Esophagus muscularis mucosa (tissue), 4 donors: Measurements from ENCODE around the gene TRPV3. TPM values are rescaled to one million over a fixed set of nuclear protein-coding genes. Genes with fewer than 3 reads are reported as not detected.

ENCODE experiments used
- DNase-seq: peaks from one replicate; pipeline ENCODE4 v3.0.0-alpha.2; 2017; ENCODE audit errors: extremely low spot score
- H3K27ac ChIP-seq, 4 donors: fragments of 200-600 bp; sonication (generic); replicated peaks in 1 of 4; 1 replicate in 3 of 4; 2 replicates in 1 of 4; pipeline ENCODE4 v1.5.1; 2016 to 2019; ENCODE audit warnings: mild to moderate bottlenecking in 1 of 4
- H3K27me3 ChIP-seq, 4 donors: fragments of 200-600 bp; sonication (generic); one replicate each; pipeline versions ENCODE4 v1.5.1 to v1.6.0; 2016 to 2019
- H3K36me3 ChIP-seq, 4 donors: fragments of 200-600 bp; sonication (generic); one replicate each; pipeline ENCODE4 v1.5.1; 2016 to 2019
- H3K4me1 ChIP-seq, 4 donors: fragments of 200-600 bp; sonication (generic); one replicate each; pipeline ENCODE4 v1.5.1; 2016 to 2019
- H3K4me3 ChIP-seq, 4 donors: fragments of 200-600 bp; sonication (generic); 1 replicate in 2 of 4; 2 replicates in 2 of 4; pipeline ENCODE4 v1.5.1; 2016 to 2019; ENCODE audit warnings: mild to moderate bottlenecking in 4 of 4, moderate library complexity in 1 of 4
- H3K9me3 ChIP-seq, 4 donors: fragments of 200-600 bp; sonication (generic); 1 replicate in 3 of 4; 2 replicates in 1 of 4; pipeline ENCODE4 v1.5.1; 2016 to 2019
- EP300 ChIP-seq: sonication (generic); formaldehyde crosslinking; IDR thresholded peaks from one replicate; pipeline ENCODE4 v1.6.1; 2017; ENCODE audit warnings: antibody characterized with exemption
- POLR2A ChIP-seq: fragments of 450-650 bp; IDR thresholded peaks from one replicate; pipeline ENCODE4 v1.6.1; 2017; ENCODE audit warnings: antibody characterized with exemption, moderate library complexity, mild to moderate bottlenecking, low read depth
- POLR2AphosphoS5 ChIP-seq, 2 donors: sonication (generic); formaldehyde crosslinking; IDR thresholded peaks; one replicate each; pipeline ENCODE4 v1.6.1; 2017; ENCODE audit warnings: antibody characterized with exemption in 2 of 2
- WGBS: methylation state at CpG from one replicate; pipeline ENCODE4 v1.1.5; 2018; 5-methylcytosine and 5-hydroxymethylcytosine counted together
- intact Hi-C: fragments of 100-400 bp; cut with DNase I; formaldehyde crosslinking; loops from one replicate; pipeline ENCODE4 v1.15.1; 2023
- total RNA-seq, 4 donors: library from RNA; depleted of rRNA; stranded (reverse); fragments of >200 nt; gene quantifications; one replicate each; pipeline versions ENCODE4 v1.1.0 to v1.2.1, GENCODE V29; 2016
- TF ChIP-seq, protein P1 (sequence below), 3 experiments: fragments of 200-600 bp in 2 of 3; fragments of 450-650 bp in 1 of 3; sonication (generic) in 2 of 3; IDR thresholded peaks; one replicate each; pipeline ENCODE4 v1.5.1; 2017 to 2019; ENCODE audit warnings: antibody characterized with exemption in 3 of 3, mild to moderate bottlenecking in 2 of 3, moderate library complexity in 1 of 3

TRPV3 gene
- total RNA-seq, 4 donors from 2014 or later = 0.26 to 0.83 (median 0.45) TPM

DNA sequence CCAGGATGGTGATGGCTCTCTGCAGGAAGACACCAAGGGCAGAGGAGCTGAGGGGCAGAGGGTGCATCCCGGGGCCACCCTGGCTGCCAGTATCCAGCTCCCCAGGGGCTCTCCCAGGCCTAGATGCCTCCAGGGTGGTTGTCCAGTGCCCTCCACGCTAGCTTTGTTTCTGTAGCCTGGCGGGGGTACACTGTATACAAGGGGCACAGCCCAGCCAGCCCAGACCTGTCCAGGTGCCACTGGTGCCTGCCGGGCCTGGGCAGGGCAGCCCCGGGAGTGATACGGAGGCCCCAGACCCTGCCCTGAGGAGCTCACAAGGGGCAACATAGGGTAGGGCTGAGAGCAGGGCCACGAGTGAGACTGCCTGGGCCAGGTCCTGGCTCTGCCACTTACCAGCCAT lies 14.6 kb upstream of the TRPV3 start:
- H3K36me3 ChIP-seq = peaks cover 9 to 84% (median 41%) of the 10 kb centered on the region in 4 donors

DNA sequence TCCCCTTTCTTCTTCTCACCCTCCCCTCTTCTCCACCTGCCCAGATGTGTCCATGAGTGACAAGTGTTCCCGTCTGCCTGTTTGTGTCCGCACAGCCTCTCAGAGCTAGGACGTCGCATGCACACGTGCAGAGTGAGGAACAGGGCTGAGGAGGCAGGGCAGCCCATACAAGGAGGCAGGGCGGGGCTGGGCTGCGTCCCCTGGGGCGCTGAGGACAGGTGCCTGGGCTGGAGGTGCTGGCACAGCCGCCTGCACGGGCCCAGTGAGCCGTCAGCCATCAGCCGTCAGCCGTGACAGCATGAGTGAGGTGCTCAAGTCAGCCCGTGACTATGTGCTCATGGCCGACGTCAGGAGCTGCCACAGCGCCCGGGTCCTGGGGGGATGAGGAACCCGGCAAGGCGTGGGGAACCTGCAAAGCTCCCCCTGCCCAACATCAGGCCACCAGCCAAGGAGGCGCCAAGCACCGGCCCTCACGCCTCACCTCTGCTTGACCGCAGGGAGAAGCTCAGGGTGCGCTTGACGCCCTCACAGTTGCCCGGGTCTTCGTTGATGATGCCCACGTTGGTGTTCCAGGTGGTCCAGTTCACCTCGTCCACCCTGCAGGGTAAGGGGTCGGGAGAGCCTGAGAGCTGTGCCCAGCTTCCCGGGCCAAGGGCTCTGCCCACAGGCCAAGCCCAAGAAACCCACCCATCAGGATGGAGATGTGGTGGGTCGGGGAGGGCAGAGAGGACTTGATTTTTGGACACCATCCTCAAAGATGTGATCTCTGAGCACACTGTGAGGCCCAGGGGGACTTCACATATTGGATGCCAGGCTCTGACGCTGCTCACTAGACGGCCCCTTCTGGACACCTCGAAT lies 13.7 kb upstream of the TRPV3 start:
- Histone ChIP-seq H3K4me3 (no peak overlapping the region), H3K27ac (no peak overlapping the region), H3K4me1 (no peaks in the 10 kb centered on the region), H3K27me3 (no peaks in the 10 kb centered on the region), H3K36me3 (peaks cover 9 to 81% (median 46%) of the 10 kb centered on the region in 4 donors), H3K9me3 (no peaks in the 10 kb centered on the region)
- 92% methylated on average over 29 of the region's 36 CpGs for WGBS
- intact Hi-C loops = no loop called here
- no peak for DNase-seq
- TF ChIP-seq, protein P1, sequence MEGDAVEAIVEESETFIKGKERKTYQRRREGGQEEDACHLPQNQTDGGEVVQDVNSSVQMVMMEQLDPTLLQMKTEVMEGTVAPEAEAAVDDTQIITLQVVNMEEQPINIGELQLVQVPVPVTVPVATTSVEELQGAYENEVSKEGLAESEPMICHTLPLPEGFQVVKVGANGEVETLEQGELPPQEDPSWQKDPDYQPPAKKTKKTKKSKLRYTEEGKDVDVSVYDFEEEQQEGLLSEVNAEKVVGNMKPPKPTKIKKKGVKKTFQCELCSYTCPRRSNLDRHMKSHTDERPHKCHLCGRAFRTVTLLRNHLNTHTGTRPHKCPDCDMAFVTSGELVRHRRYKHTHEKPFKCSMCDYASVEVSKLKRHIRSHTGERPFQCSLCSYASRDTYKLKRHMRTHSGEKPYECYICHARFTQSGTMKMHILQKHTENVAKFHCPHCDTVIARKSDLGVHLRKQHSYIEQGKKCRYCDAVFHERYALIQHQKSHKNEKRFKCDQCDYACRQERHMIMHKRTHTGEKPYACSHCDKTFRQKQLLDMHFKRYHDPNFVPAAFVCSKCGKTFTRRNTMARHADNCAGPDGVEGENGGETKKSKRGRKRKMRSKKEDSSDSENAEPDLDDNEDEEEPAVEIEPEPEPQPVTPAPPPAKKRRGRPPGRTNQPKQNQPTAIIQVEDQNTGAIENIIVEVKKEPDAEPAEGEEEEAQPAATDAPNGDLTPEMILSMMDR (IDR thresholded peaks at IDR 0.05) = no peak
- TF ChIP-seq POLR2AphosphoS5 (IDR thresholded peaks at IDR 0.05) (no peak), EP300 (no peak), POLR2A (no peak)

More for the DNA sequence above, 14.6 kb upstream of the TRPV3 start:
- no peak overlapping the region for H3K27ac ChIP-seq
- TF ChIP-seq POLR2AphosphoS5 (IDR thresholded peaks at IDR 0.05) (no peak), EP300 (no peak), POLR2A (no peak)
- TF ChIP-seq, protein P1 (IDR thresholded peaks at IDR 0.05) = no peak
- no peaks in the 10 kb centered on the region for H3K4me1 ChIP-seq
- no peaks in the 10 kb centered on the region for H3K27me3 ChIP-seq
- H3K9me3 ChIP-seq = no peaks in the 10 kb centered on the region
- WGBS = no CpG with 5 or more reads among the region's 7 CpGs
- intact Hi-C loops = no loop called here
- DNase-seq = no peak
- no peak overlapping the region for H3K4me3 ChIP-seq

DNA sequence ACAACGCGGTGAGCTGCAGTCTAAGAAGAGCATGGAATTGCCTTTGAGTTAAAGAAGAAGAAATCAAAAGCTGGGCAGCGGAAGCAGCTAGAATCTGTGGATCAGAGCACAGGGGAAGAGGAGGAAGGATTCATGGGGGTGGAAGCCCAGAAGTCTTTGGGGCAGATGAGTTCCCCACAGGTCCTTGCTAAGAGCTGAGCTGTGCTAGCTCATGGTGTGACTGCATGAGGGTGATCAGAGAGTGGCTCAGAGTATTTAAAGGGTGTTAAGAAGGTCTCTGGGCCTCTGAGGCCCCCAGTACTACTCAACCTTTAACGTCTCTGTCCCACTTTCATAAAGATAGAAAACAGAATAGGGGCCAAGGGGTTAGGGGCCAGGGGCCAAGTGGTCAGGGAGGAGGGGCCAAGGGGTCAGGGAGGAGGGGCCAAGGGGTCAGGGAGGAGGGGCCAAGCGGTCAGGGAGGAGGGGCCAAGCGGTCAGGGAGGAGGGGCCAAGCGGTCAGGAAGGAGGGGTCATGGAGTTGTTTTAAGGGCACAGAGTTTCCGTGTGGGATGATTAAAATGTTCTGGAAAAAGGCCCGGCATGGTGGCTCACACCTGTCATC lies 12.0 kb upstream of the TRPV3 start:
- Histone ChIP-seq H3K36me3 (peaks cover 9 to 81% (median 57%) of the 10 kb centered on the region in 4 donors), H3K4me3 (no peak overlapping the region), H3K9me3 (no peaks in the 10 kb centered on the region), H3K27me3 (no peaks in the 10 kb centered on the region), H3K4me1 (no peaks in the 10 kb centered on the region), H3K27ac (no peak overlapping the region)
- WGBS = 88% methylated on average over 9 of the region's 9 CpGs
- no peak for DNase-seq
- intact Hi-C loops = no loop called here
- TF ChIP-seq EP300 (no peak), POLR2AphosphoS5 (IDR thresholded peaks at IDR 0.05) (no peak), POLR2A (no peak)
- TF ChIP-seq, protein P1 (IDR thresholded peaks at IDR 0.05) = no peak

DNA sequence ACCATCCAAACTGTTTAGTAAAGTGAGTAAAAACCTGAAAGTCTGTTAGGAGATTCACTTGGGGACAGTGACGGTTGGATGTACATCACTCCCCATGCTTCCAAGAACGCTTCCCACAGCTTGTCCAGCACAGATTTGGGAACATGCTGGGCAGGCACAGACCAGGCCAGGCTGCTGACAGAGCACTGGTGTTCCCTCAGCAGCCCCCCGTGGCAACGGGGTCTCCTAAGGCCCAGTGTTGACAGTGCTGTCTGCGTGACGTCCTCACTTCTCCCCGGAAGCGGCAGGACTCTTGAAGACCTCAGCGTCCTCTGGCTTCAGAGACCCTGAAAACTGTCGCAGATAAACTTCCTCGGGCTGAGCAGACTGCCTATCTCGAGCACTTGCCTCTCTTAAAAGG lies 8.9 kb upstream of the TRPV3 start:
- Histone ChIP-seq H3K4me3 (no peak overlapping the region), H3K27me3 (no peaks in the 10 kb centered on the region), H3K4me1 (peaks cover 0 to 7% (median 5%) of the 10 kb centered on the region in 4 donors), H3K9me3 (no peaks in the 10 kb centered on the region), H3K27ac (no peak overlapping the region), H3K36me3 (peaks cover 6 to 54% (median 38%) of the 10 kb centered on the region in 4 donors)
- intact Hi-C loops = no loop called here
- 94% methylated on average over 12 of the region's 12 CpGs for WGBS
- TF ChIP-seq POLR2AphosphoS5 (IDR thresholded peaks at IDR 0.05) (no peak), EP300 (no peak), POLR2A (no peak)
- TF ChIP-seq, protein P1 (IDR thresholded peaks at IDR 0.05) = no peak
- no peak for DNase-seq
